AG10803 (cell line): ENCODE data around the gene NGB.
"Not testable (repeated sequence)": the region's sequence is repeated elsewhere in the genome, so short reads cannot be mapped to it uniquely, and the experiment has no call there.

Experiments
- DNase-seq: peaks from one replicate; pipeline ENCODE4 v3.0.0; 2010; ENCODE audit warnings: low read depth
- H3K4me3 ChIP-seq: 2 replicates; pipeline ENCODE4 v1.5.1; 2011; ENCODE audit warnings: mild to moderate bottlenecking, low read length, control low read depth
- TF ChIP-seq, protein P1 (sequence below): conservative IDR thresholded peaks from 2 replicates; pipeline ENCODE4 v1.5.1; 2011; ENCODE audit warnings: mild to moderate bottlenecking, low read length, control low read depth, inconsistent platforms

NGB gene

DNA sequence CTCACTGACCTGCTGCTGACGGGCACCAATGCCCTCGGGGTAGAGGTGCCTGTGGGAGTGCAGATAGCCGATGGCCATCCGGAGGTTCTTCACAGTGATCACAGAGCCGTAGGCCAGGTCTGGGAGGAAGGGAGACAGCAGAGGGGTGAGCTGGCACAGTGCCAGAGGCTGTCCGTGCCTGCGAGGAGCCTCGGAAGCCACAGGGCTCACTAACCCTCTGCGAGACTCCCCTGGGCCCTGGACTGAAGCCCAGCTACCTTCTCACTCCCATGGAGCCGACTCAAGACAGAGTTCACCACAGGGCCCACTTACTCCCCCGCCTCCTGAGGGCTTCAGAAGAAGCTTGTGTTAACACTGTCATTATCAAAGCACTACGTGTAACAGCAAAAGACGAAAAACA lies 25.1 kb upstream of the NGB start:
- no peak overlapping the region for H3K4me3 ChIP-seq
- TF ChIP-seq, protein P1, sequence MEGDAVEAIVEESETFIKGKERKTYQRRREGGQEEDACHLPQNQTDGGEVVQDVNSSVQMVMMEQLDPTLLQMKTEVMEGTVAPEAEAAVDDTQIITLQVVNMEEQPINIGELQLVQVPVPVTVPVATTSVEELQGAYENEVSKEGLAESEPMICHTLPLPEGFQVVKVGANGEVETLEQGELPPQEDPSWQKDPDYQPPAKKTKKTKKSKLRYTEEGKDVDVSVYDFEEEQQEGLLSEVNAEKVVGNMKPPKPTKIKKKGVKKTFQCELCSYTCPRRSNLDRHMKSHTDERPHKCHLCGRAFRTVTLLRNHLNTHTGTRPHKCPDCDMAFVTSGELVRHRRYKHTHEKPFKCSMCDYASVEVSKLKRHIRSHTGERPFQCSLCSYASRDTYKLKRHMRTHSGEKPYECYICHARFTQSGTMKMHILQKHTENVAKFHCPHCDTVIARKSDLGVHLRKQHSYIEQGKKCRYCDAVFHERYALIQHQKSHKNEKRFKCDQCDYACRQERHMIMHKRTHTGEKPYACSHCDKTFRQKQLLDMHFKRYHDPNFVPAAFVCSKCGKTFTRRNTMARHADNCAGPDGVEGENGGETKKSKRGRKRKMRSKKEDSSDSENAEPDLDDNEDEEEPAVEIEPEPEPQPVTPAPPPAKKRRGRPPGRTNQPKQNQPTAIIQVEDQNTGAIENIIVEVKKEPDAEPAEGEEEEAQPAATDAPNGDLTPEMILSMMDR = no peak
- DNase-seq = no peak

DNA sequence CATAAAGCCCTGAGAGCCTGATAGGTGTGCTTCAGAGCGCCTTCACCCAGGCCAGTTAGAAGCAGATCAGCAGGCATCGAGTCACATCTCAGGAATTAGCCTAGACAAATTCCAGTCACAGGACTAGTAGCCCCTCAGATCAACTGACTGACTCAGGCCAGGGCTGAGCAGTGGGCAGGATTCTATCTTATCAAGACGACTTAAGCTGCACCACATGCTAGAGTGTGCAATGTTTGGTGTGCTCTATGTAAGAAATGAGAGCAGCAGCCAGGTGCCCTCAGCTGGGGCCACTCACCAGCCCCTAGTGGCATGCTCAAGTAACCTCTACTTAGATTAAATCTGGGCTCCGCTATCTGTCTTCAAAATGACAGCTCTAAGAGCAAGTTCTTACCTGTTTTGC lies 19.7 kb upstream of the NGB start:
- DNase-seq = no peak
- TF ChIP-seq, protein P1 = no peak
- no peak overlapping the region for H3K4me3 ChIP-seq

DNA sequence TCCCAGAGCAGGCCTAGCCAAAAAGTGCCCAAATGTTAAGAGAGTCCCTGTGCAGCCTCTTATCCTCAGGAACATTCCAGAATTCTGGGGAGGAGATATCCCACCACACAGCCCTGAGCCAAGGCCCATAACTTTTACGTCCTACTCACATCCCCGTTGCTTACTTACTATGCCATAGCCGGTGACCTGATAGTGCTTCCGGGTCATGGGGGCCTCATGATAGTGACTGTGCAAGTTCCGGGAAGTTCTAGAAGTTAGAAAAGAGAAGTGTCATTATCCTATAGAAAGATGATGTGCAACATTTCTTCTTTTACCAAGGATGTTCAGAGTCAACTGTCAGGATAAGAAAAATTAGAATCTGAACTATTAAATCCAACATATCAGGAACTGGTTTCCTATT lies 15.6 kb upstream of the NGB start:
- DNase-seq = no peak
- H3K4me3 ChIP-seq = no peak overlapping the region
- TF ChIP-seq, protein P1 = no peak

DNA sequence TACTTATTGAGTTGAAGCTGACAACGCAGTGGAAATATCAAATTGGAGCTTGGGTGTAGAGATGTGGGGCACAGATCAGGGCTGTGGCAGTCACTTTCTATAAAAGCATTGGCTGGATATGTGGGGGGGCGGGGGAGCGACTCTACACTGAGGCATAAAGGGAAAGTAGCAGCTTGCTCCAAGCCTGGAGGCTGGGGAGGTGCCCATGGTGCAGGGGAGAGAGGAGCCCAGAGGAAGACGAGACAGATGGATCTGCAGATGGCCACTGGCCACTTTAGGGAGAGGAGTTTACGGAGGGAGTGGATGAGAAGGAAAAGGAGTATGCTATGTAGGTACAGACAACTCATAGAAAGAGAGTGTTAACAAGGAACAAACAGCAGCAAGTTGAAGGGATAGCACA lies 13.5 kb upstream of the NGB start:
- TF ChIP-seq, protein P1 = no peak
- no peak overlapping the region for H3K4me3 ChIP-seq
- no peak for DNase-seq

DNA sequence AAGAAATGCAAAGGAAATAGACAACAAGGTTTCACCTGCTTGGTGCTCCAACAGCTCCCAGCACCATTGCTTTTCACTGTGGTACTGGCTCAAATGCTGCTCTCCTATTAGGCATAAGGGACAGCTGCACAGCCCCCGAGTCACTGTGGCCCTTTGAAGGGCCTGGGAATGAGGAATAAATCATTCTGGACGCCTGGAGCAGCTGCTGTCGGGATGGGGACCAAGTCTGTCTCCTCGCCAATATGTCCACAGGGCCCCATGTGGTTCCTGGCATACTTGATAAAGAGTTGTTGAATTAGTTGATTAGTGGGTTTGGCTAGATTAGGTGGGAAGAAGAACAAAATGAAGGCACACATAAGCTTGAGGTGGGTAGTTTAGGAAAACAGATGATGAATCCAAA lies 13.1 kb upstream of the NGB start:
- no peak for DNase-seq
- TF ChIP-seq, protein P1 = no peak
- no peak overlapping the region for H3K4me3 ChIP-seq

DNA sequence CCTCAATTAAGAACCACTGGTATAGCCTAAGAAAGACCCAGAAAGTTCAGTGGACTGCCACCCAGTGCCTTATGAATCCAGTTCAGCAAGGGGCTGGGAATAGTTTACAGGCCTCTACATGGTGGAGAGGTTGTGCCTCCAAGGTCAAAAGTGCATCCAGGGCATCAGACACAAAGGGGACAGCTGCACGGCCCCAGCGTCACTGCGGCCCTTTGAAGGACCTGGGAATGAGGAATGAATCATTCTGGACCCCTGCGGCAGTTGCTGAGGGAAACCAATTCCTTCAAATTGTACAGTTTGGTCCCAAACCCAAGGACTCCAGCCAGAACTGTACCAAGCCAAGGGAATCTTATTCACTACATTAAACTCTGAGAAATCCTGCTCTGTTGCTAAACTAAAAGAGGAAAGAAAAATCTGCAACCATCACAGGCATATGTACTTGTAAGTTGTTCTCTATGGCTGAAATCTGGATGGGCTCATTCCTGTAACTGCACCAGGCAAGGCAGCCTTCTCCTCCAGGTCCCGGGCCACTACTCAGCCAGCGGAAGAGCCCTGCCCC lies 10.9 kb upstream of the NGB start:
- H3K4me3 ChIP-seq = no peak overlapping the region
- no peak for DNase-seq
- TF ChIP-seq, protein P1 = no peak

DNA sequence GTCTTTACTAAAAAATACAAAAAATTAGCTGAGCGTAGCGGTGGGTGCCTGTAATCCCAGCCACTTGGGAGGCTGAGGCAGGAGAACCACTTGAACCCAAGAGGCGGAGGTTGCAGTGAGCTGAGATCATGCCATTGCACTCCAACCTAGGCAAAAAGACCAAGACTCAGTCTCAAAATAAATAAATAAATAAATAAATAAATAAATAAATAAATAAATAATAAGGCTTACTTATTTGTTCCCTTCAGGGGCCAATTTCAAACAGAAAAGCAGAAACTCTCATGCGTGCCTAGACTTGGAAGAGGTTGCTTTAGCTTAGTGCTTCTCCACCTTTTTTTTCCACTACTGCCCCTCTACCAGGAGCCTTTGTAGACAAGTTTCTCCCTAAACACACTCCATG lies 9.9 kb upstream of the NGB start:
- not testable (repeated sequence) for DNase-seq, H3K4me3 ChIP-seq

DNA sequence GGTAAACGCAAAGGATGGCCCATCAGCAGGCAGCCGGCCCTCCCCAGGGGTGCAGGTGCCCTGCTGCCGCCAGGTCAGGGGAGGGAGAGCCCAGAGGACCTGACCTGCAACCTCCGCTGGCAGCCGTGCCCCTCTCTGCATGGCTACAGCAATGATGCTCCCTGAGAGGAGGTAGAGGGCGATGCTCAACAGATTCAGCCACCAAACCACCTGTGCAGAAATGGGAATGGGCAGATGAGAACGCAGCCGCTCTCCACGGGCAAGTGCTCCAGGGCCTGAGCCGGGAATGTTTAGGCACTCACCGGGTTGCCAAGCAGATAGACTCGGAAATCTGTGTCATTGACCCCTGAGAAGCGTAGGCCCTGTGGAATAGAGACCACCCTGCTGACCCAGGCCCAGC lies 8.7 kb upstream of the NGB start:
- TF ChIP-seq, protein P1 = no peak
- H3K4me3 ChIP-seq = no peak overlapping the region
- DNase-seq = no peak
